ENCODE measurements around the gene DLG5.

The DLG5 gene

GRCh38 chr10:77865580-77866324, 60.8 kb downstream of the DLG5 start:
- DNase-seq: no peak

- no peak for DNase-seq
Measured at GRCh38 chr10:77864151-77864851, 62.3 kb downstream of the DLG5 start.

GRCh38 chr10:77863446-77863845, 63.1 kb downstream of the DLG5 start:
- DNase-seq: no peak

- no peak for DNase-seq
Measured at GRCh38 chr10:77862595-77862994, 64.0 kb downstream of the DLG5 start.

- DNase-seq: no peak
Measured at GRCh38 chr10:77861366-77861765, 65.2 kb downstream of the DLG5 start.

- DNase-seq: no peak
Measured at GRCh38 chr10:77859865-77860282, 66.7 kb downstream of the DLG5 start.

- DNase-seq: no peak
Measured at GRCh38 chr10:77859200-77859864, 67.2 kb downstream of the DLG5 start.

- DNase-seq: no peak
Measured at GRCh38 chr10:77857272-77857671, 69.3 kb downstream of the DLG5 start.

GRCh38 chr10:77856566-77856965, 70.0 kb downstream of the DLG5 start:
- DNase-seq: no peak

GRCh38 chr10:77855404-77856155, 71.0 kb downstream of the DLG5 start:
- DNase-seq: no peak

GRCh38 chr10:77854115-77854514, 72.4 kb downstream of the DLG5 start:
- no peak for DNase-seq

GRCh38 chr10:77853256-77853655, 73.3 kb downstream of the DLG5 start:
- no peak for DNase-seq

- DNase-seq: no peak
Measured at GRCh38 chr10:77850620-77851231, 75.8 kb downstream of the DLG5 start.

GRCh38 chr10:77849039-77849664, 77.4 kb downstream of the DLG5 start:
- DNase-seq: no peak

- DNase-seq: peak; percentile 21 to 52 (median 35)
Measured at GRCh38 chr10:77846718-77847311, 79.7 kb downstream of the DLG5 start.

- no peak for DNase-seq
Measured at GRCh38 chr10:77845451-77845850, 81.1 kb downstream of the DLG5 start.

- DNase-seq: no peak
Measured at GRCh38 chr10:77844713-77845445, 81.7 kb downstream of the DLG5 start.

GRCh38 chr10:77844177-77844576, 82.4 kb downstream of the DLG5 start:
- DNase-seq: no peak

- no peak for DNase-seq
Measured at GRCh38 chr10:77843264-77843663, 83.3 kb downstream of the DLG5 start.

- DNase-seq: no peak
Measured at GRCh38 chr10:77842652-77843212, 83.8 kb downstream of the DLG5 start.

Measured in T-helper 1 cell (primary cell).